GM18868 (cell line): ENCODE measurements around the gene SCUBE3.

Experiments
- ATAC-seq: cut with Tn5 transposase; IDR thresholded peaks from one replicate; pipeline ENCODE4 v1.9.1; 2021; ENCODE audit warnings: mild to moderate bottlenecking, moderate library complexity; ENCODE audit not compliant: unreplicated experiment

Gene SCUBE3

DNA sequence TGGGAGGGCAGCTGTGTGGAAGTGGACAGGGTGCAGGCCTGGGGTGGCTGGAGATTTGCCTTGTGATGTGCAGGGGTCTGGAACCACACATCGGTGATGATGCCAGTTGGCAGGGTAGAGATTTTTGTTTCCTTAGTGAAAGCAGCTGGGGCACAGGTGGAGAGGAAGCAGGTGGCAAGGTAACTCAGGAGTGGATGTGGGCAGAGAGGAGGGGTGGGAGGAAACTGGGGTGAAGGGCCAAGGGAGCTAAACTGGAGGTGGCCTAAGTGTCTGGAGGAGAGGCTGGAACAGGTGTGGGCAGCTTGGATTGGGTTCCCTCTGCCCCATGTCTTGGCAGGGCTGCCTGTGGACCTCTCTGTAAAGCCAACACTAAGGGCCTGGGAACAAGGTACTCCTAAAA is 4.7 kb upstream of the SCUBE3 start:
- no peak for ATAC-seq

- no peak for ATAC-seq
Measured at GRCh38 chr6:35209622-35210247, 4.0 kb upstream of the SCUBE3 start.

DNA sequence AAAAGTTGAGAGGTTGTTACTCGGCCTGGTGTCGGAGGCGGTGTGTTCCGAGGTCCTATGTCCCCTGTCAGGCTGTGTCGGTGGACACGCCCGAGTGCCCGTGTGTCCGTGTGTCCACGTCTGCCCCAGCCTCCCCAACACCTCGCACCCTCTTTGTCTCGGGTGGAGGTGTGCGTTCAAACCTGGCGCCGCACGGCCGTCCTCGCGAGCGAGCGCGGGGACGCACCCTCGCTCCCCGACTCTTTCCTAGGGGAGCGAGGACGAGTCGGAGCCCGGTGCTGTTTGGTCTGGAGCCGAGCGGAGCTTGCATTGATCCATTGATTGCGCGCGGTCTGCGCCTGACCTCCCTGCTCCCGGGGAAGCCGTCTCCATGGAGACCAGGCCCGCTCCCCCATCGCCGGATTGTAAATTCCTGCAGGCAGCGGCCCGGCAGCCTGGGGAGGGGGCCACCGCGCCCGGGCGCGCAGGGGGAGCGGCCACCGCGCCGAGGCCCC is 411 bp upstream of the SCUBE3 start:
- no peak for ATAC-seq

- no peak for ATAC-seq
Measured at GRCh38 chr6:35214869-35215664, 1.3 kb downstream of the SCUBE3 start.

GRCh38 chr6:35215665-35216411 is 2.1 kb downstream of the SCUBE3 start:
- ATAC-seq = no peak

- no peak for ATAC-seq
Measured at GRCh38 chr6:35216412-35216732, 2.6 kb downstream of the SCUBE3 start.

DNA sequence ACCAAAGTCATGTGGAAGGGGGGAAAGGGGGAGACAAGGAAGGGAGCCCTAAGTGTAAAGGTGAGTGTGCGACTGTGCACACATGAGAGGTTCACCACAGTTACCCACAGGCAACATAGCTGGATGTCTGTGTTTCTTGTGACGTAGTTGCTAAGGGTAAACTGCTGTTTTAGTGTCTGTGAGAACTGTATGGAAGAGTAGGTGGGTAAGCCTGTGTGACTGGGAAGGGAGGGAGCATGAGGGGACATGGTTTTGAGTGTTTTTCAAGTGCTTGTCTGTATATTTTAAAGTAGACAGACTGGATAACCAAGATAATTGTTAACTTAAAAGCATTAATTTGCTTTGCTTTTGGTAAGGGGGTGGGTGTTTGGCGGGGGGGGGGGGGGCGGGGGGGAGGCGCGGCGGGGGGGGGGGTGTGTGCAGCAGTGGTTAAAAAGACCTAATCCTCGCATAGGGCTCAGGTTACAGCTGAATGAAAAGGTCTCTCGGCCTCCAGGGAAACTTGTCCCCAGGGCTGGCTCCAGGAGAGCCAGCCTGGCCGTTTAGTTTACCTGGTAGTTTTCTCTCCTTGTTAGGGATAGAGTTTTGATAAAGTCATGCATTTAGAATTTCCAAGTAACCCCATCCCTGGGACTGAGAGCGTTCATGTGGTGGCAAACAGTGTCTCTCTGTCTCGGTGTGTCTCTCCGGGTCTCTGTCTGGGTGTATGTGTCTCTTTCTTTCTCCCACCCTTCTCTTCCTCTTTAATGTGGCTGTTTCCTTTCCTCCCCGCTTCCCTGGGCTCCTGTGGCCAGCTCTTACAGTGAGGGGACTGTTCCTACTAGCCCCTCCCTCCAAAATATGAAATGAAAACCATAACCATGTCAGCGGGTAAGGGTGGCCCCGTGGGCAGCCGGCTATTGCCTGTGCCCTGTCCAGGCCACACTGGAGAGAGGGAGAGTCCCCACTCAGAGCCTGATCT is 3.4 kb downstream of the SCUBE3 start:
- no peak for ATAC-seq

DNA sequence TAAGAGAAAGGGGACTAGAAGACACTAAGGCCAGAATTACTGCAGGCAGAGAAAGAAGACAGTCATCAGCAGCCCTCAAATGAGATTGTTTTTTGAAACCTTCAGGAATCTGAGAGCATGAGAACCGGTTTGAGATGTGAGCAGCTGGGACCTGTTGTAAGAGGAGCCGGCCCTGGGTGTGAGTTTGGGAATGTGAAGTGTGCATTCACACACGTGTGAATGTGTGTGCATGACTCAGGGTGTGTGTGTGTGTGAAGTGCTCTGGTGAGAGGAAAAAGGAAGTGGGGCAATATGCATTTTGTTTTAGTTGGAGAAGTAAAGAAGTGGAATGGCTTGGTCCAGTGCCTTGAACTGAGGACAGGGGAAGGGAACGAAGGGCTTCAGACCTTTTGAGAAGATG is 4.3 kb downstream of the SCUBE3 start:
- no peak for ATAC-seq

- ATAC-seq = no peak
Measured at GRCh38 chr6:35218456-35218855, 4.7 kb downstream of the SCUBE3 start.

GRCh38 chr6:35219683-35220326 is 6.0 kb downstream of the SCUBE3 start:
- no peak for ATAC-seq

GRCh38 chr6:35220711-35221110 is 7.0 kb downstream of the SCUBE3 start:
- no peak for ATAC-seq

- ATAC-seq = no peak
Measured at GRCh38 chr6:35223396-35223795, 9.6 kb downstream of the SCUBE3 start.

DNA sequence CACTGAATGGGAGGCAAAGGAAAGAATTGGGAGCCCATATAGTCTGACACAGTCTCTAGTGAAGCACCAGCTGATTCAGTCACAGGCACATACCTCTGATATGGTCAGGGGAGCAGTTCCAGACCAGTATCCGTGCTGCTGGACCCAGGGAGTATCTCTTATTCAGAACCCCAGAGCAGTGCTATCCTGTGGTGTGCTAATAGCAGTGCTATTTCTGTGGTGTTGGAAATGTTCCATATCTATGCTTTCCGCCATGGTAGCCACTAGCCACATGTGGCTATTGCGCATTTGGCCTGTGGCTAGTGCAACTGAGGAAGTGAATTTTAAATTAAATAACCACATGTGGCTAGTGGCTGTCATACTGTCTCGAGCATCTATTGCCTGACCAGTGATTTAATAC is 11.0 kb downstream of the SCUBE3 start:
- no peak for ATAC-seq

- ATAC-seq = no peak
Measured at GRCh38 chr6:35228481-35228880, 14.7 kb downstream of the SCUBE3 start.

- ATAC-seq = no peak
Measured at GRCh38 chr6:35229304-35229703, 15.5 kb downstream of the SCUBE3 start.

- no peak for ATAC-seq
Measured at GRCh38 chr6:35230498-35230897, 16.7 kb downstream of the SCUBE3 start.

DNA sequence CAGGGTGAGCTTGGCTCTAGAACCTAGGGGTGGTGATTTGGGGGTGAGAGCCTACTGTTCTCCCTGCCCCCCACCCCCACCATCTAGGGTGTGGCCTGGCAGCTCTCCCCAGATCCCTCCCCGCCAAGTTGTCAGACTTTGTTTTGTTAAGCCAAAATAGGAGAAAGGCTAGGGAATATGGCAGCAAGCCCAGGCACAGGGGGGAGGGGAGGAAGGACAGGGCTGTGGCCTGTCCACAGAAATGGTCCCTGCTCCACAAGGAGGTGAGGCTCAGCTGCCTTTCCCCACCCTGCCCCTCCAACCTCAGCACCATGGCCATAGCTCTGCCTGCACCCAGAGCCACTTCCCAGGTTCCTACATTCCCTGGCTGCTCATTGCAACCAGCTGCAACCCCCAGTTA is 17.2 kb downstream of the SCUBE3 start:
- ATAC-seq = no peak

GRCh38 chr6:35231563-35231962 is 17.8 kb downstream of the SCUBE3 start:
- ATAC-seq = no peak

DNA sequence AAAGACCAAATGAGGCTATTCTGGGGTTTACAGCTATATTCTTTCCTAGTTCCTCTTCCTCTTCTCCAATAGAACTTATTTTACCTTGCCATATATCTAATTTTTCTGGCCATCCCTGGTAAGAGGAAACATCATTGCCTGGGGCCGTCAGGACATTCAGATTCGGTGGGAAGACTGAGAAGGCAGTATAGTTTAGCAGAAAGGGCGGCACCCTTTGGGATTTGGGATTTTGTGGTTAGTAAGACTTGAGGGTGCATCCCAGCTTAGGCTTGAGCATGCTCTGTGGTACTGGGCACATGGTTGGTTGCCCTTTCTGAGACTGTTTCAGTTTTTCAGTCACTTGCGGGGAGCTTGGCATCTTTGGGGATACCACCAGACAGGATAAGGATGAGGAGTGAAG is 21.1 kb downstream of the SCUBE3 start:
- ATAC-seq = no peak

DNA sequence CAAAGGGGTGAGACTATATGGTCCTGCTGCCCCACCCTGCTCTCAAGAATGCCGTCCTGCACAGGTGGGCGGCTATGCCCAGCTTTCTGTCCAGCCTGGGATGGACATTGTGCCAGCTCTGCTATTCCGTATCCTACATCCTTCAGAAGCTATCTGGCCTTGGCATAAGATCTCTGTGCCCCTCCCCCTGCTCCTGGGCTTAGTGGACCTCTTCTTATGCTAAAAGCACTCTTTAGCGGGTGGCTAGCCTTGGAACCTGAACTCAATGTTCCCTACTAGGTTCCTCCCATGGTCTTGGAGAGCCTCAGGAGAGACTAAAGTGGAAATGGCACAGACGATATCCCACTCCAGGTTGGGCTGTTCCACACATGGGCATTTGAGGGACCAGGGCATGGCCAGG is 22.5 kb downstream of the SCUBE3 start:
- no peak for ATAC-seq
